GM19238 (cell line): Measurements from ENCODE around the gene RPS4Y2.

Experiments
- DNase-seq: peaks from one replicate; pipeline ENCODE4 v3.0.0; 2011; ENCODE audit warnings: low spot score; ENCODE audit not compliant: insufficient read length

RPS4Y2 gene

GRCh38 chrY:20755808-20756207 is at the start of gene RPS4Y2:
TSS of gene RPS4Y2 (plus strand) at chrY:20756108. CDS start at chrY:20756164, 56 bp downstream.
- no peak for DNase-seq

- no peak for DNase-seq
These were observed 41.5 kb upstream of the RPS4Y2 start for GRCh38 chrY:20714391-20714790.

- no peak for DNase-seq
These were observed 29.6 kb upstream of the RPS4Y2 start for GRCh38 chrY:20726184-20726907.

GRCh38 chrY:20735200-20735599 is 20.7 kb upstream of the RPS4Y2 start:
- no peak for DNase-seq

- DNase-seq, result no peak
These were observed 16.1 kb upstream of the RPS4Y2 start for GRCh38 chrY:20739806-20740205.

- DNase-seq, result no peak
These were observed 15.3 kb upstream of the RPS4Y2 start for GRCh38 chrY:20740609-20741008.

- DNase-seq, result no peak
These were observed 10.8 kb upstream of the RPS4Y2 start for GRCh38 chrY:20745060-20745459.

GRCh38 chrY:20746919-20747318 is 9.0 kb upstream of the RPS4Y2 start:
- no peak for DNase-seq

- DNase-seq, result no peak
These were observed 8.0 kb downstream of the RPS4Y2 start for GRCh38 chrY:20763869-20764268.

- no peak for DNase-seq
These were observed 9.2 kb downstream of the RPS4Y2 start for GRCh38 chrY:20765117-20765516.

GRCh38 chrY:20770755-20771154 is 14.8 kb downstream of the RPS4Y2 start:
- no peak for DNase-seq

GRCh38 chrY:20776104-20776503 is 20.2 kb downstream of the RPS4Y2 start:
- DNase-seq, result no peak

- no peak for DNase-seq
These were observed 24.3 kb downstream of the RPS4Y2 start for GRCh38 chrY:20780104-20780654.

- DNase-seq, result no peak
These were observed 24.9 kb downstream of the RPS4Y2 start for GRCh38 chrY:20780776-20781175.

- no peak for DNase-seq
These were observed 25.5 kb downstream of the RPS4Y2 start for GRCh38 chrY:20781408-20781807.

- DNase-seq, result no peak
These were observed 29.1 kb downstream of the RPS4Y2 start for GRCh38 chrY:20784965-20785364.

GRCh38 chrY:20787076-20787475 is 31.2 kb downstream of the RPS4Y2 start:
- DNase-seq, result no peak

- DNase-seq, result no peak
These were observed 42.6 kb downstream of the RPS4Y2 start for GRCh38 chrY:20798351-20799049.

- no peak for DNase-seq
These were observed 46.8 kb downstream of the RPS4Y2 start for GRCh38 chrY:20802659-20803058.

GRCh38 chrY:20806243-20806642 is 50.3 kb downstream of the RPS4Y2 start:
- no peak for DNase-seq

GRCh38 chrY:20813459-20813858 is 57.6 kb downstream of the RPS4Y2 start:
- DNase-seq, result no peak

GRCh38 chrY:20814794-20815193 is 58.9 kb downstream of the RPS4Y2 start:
- DNase-seq, result no peak

- DNase-seq, result no peak
These were observed 61.2 kb downstream of the RPS4Y2 start for GRCh38 chrY:20817067-20817466.
